ENCODE data around the gene NRCAM.
A peak's percentile ranks its signal among the peaks of the same experiment; 100 is the strongest.

The NRCAM gene

DNA sequence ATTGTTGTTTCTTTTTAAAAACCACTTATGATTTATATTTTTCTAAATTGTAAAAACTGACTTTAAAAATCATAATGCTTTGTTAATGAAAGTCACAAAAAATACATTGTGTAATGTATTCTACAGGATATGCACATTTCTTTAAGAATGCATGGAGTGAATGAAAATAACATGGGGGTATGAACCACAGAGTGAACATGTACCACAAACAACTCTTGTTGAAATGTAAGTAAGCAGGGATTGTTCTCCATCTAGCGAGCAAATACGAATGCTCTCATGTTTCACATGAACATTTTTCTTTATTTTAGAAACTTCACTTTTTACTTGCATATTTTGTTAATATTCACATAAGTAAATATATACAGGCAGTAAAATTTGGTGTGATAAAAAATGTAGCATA, 290.5 kb downstream of the NRCAM start:
- DNase-seq (ENCODE audit: insufficient read length, low spot score) (no peak), FAIRE-seq (no peak)
- TF ChIP-seq, protein P1, sequence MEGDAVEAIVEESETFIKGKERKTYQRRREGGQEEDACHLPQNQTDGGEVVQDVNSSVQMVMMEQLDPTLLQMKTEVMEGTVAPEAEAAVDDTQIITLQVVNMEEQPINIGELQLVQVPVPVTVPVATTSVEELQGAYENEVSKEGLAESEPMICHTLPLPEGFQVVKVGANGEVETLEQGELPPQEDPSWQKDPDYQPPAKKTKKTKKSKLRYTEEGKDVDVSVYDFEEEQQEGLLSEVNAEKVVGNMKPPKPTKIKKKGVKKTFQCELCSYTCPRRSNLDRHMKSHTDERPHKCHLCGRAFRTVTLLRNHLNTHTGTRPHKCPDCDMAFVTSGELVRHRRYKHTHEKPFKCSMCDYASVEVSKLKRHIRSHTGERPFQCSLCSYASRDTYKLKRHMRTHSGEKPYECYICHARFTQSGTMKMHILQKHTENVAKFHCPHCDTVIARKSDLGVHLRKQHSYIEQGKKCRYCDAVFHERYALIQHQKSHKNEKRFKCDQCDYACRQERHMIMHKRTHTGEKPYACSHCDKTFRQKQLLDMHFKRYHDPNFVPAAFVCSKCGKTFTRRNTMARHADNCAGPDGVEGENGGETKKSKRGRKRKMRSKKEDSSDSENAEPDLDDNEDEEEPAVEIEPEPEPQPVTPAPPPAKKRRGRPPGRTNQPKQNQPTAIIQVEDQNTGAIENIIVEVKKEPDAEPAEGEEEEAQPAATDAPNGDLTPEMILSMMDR (IDR thresholded peaks at IDR 0.05; ENCODE audit: insufficient read depth, missing control alignments) = no peak

DNA sequence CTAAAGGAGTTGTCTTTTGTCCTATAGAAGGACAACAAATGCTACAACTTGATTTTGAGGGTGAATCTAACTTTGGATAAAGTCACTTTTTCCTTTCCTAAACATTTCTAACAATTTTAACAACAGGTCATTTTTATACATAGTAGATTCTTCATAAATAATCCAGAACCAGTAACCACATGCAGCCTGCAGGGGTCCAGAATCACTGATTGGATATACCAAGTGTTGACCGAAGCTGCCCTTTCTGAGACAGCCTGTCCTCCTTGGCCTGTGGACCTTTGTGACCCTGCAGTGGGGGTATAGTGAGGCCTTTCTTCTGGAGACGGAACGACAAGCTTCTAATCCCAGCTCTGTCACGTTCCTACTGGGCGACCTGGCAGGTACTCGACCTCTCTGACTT, 291.3 kb downstream of the NRCAM start:
- TF ChIP-seq, protein P1 (IDR thresholded peaks at IDR 0.05; ENCODE audit: insufficient read depth, missing control alignments) = no peak
- DNase-seq (ENCODE audit: insufficient read length, low spot score) = no peak
- no peak for FAIRE-seq

DNA sequence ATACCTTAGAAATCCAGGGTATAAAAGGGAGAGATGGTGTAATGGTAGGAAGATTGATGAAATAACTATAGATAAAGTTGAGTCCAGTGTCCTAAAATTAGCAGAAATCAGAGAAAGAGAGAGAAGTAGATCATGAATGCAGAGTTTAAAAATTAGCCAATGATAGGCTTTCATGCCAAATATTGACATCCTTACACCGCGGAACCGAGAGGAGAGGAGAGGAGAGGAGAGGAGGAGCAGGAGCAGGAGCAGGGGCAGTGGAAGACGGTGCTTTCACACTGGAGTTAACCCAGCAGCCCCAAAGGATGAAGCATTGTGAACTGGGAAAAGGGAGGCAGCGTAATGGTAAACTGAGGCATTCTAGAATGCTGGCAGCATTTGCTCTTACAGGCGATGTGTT, 291.9 kb downstream of the NRCAM start:
- no peak for DNase-seq (ENCODE audit: insufficient read length, low spot score)
- TF ChIP-seq, protein P1 (IDR thresholded peaks at IDR 0.05; ENCODE audit: insufficient read depth, missing control alignments) = no peak
- FAIRE-seq = no peak

DNA sequence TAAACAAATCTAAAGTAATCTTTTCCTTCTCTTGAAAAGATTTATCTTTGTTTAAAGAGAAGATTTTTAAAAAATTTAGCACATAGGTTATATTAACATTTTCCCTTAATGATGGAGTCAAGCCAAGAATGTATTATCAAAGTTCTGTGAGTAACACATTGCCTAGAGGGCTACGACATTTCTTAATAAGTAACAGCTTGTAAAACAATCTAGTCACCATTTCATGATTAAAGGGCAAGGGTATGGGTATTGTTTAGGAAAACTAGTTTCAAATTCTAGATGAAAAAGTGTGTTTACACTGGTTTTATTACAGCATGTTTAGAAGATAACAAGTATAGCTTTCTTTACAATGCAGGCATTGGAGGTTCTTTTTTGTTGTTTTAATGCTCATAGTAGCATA, 297.5 kb downstream of the NRCAM start:
- DNase-seq (ENCODE audit: insufficient read length, low spot score) (no peak), FAIRE-seq (peak; percentile 41)
- TF ChIP-seq, protein P1 (IDR thresholded peaks at IDR 0.05; ENCODE audit: insufficient read depth, missing control alignments) = no peak

DNA sequence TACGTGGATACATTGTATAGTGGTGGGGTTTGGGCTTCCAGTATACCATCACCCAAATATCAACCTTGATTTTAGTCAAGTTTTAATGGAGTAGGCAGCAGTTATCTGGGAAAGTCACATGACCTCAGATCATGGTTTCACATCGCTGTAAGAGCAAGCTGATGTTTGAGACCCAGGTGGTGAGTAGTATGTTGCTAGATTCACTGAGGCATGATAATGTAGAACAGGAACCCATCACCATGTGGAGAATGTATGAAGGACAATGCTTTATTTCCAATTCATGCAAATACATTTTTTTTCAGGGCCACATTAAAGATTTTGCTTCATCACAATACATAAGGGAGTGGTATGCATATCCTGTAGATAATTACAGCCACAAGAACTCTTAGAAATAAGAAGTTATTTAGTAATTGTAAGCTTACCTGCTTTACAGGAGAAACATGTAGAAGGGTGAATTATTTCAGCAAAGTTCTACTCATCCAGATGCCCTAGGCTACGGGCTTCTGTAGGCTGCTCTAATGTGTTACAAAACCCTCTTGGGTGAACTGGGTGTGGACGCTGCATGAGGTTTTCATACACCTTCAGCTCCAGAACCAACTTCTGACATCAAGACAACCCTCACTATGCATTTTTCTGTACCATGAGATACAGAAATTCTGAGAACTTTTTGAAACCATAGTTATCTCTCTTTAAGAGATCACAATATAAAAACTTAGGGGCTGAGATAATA, 298.5 kb downstream of the NRCAM start:
- DNase-seq (ENCODE audit: insufficient read length, low spot score) (no peak), FAIRE-seq (no peak)
- TF ChIP-seq, protein P1 (IDR thresholded peaks at IDR 0.05; ENCODE audit: insufficient read depth, missing control alignments) = no peak

DNA sequence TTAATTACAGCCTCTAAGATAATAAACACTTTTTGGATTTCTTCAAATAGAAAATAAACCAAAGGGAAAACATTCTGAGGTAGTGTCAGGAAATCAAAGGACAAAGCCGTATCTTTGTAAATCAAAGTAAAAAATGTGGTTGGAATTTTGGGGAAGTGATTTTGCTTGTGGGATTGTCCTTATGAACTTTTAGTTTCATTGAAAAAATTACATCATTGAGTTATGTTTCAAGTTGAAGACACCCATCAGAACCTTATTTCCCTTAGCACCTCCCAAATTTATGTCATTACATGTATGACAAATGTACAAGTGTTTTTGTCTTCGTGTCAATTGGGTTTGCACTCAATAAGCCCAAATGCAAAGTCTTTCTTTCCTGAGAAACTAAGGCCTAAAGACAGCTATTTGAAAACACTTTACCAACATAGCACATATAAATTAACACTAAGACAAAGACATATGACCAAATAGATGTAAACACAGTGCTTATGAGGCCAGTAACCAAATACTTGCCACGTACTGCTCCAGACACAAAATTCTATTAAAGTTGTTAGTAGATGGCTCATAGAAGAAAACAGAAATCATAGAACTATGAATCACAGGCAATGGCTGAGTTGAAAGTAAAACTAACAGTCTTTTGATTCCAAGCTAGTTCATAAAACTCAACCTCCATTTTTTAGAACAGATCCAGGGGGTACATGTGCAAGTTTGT, 299.2 kb downstream of the NRCAM start:
- TF ChIP-seq, protein P1 (IDR thresholded peaks at IDR 0.05; ENCODE audit: insufficient read depth, missing control alignments) = no peak
- no peak for DNase-seq (ENCODE audit: insufficient read length, low spot score)
- no peak for FAIRE-seq

DNA sequence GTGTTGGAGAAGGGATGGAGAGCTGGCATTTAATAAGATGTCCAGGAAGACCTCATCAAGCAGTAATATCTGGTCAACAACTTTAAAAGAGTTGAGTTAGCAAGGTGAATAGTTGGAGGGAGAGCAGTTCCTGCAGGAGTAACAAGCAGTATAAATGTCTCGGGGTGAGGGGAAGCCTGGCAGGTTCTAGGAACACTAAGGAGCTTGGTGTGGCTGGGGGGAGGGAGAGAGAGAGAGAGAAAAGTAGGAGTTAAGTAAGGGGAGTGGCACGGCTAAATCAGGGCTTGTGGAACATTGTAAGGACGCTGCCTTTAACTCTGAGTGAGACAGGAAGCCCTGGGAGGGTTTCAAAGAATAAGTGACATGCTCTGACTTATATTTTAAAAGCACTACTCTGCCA, 304.0 kb downstream of the NRCAM start:
- no peak for FAIRE-seq
- TF ChIP-seq, protein P1 (IDR thresholded peaks at IDR 0.05; ENCODE audit: insufficient read depth, missing control alignments) = no peak

More for the DNA sequence above, 304.0 kb downstream of the NRCAM start:
- DNase-seq (ENCODE audit: insufficient read length, low spot score) = no peak

Measured in D721Med (cell line).